Mucosa of descending colon (tissue), 3 donors: Measurements from ENCODE around the gene DICER1. TPM values are rescaled to one million over a fixed set of nuclear protein-coding genes. Genes with fewer than 3 reads are reported as not detected.

Experiments
- ATAC-seq: fragments of 200-7000 bp; cut with Tn5 transposase; one replicate; pipeline ENCODE4 v1.9.1; 2020; ENCODE audit warnings: mild to moderate bottlenecking, moderate library complexity
- DNase-seq, 3 donors: peaks; one replicate each; pipeline ENCODE4 v3.0.0-alpha.2; 2020
- H3K36me3 ChIP-seq: fragments of 200-600 bp; one replicate; pipeline ENCODE4 v1.8.0; 2021; ENCODE audit warnings: low read depth, mild to moderate bottlenecking
- H3K4me1 ChIP-seq: fragments of 200-600 bp; one replicate; pipeline ENCODE4 v1.8.0; 2021; ENCODE audit warnings: low read depth, mild to moderate bottlenecking
- H3K4me3 ChIP-seq: fragments of 200-600 bp; one replicate; pipeline ENCODE4 v1.8.0; 2021; ENCODE audit warnings: mild to moderate bottlenecking
- H3K9me3 ChIP-seq: fragments of 200-600 bp; one replicate; pipeline ENCODE4 v1.8.0; 2021; ENCODE audit warnings: mild to moderate bottlenecking
- intact Hi-C, 2 donors: fragments of 100-400 bp; cut with DNase I in 1 of 2; cut with micrococcal nuclease in 1 of 2; formaldehyde crosslinking; loops; one replicate each; pipeline versions ENCODE4 v1.11.0 to v1.11.1; 2022; cut with DNase I, micrococcal nuclease
- total RNA-seq, 3 donors: library from RNA; stranded (reverse); fragmentation: NEBNext Ultra II Directional in 2 of 3; extraction: Animal tissue kit (Norgen Biotek cat#: 25700) in 2 of 3; gene quantifications; one replicate each; pipeline versions ENCODE4 v1.2.1 to v1.2.4, GENCODE V29; 2021 to 2023
- TF ChIP-seq, protein P1 (sequence below): fragments of 200-600 bp; IDR thresholded peaks from one replicate; pipeline ENCODE4 v1.8.0; 2022; ENCODE audit warnings: antibody characterized with exemption, mild to moderate bottlenecking
- donor health status: DM: no; HTN: no; CAD: no; lungs with moderate emphysema.
- donor health status: DM: no; HTN: no; CAD: no.
- donor health status: DM: no; HTN: yes; CAD: no.

The DICER1 gene
- total RNA-seq, 3 donors from 2014 or later, result 61.6 to 72.1 (median 65.9) TPM

DNA sequence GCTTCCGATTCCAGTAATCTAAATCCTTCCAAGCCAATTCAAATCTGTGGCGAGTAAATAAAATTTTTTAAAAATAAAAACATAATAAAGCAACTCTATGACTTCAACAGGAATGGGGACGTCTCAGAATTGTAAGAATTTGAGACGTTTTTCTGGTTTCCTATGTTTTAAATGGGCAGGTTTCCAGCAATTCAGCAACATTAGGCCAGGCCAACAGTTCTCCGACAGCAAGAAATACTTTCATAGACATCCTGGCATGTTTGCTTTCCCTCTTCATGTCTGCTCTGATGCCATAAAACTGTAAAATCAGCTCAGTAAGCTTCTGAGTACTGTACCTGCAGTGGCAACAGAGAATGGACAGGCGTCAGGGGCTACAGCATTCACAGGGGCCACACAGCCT, 35.8 kb upstream of the DICER1 start:
- no peak for ATAC-seq
- H3K9me3 ChIP-seq, result no peaks in the 10 kb centered on the region

DNA sequence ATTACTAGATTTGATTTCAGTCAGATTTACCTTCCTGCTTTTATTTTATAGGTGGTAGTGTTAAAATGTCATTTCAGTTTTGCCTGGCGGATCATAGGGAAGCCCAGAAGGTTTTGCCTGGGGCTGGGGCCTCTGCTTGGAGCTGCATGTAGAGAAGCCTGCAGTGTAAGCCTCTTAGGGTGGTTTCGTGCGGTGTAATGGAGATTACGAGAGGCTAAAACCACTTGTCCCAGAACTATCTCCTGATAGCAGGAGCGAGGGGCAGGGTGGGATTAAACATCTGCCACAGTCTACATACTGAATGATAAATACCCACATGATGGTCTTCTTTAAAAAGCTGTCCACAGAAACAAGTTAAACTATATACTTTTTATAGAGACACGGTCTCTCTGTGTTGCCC, 35.0 kb upstream of the DICER1 start:
- Histone ChIP-seq H3K4me3 (no peak overlapping the region), H3K9me3 (no peaks in the 10 kb centered on the region), H3K36me3 (no peaks in the 10 kb centered on the region), H3K4me1 (no peaks in the 10 kb centered on the region)
- intact Hi-C loops, result no loop called here
- ATAC-seq (no peak), DNase-seq (no peak)
- TF ChIP-seq, protein P1, sequence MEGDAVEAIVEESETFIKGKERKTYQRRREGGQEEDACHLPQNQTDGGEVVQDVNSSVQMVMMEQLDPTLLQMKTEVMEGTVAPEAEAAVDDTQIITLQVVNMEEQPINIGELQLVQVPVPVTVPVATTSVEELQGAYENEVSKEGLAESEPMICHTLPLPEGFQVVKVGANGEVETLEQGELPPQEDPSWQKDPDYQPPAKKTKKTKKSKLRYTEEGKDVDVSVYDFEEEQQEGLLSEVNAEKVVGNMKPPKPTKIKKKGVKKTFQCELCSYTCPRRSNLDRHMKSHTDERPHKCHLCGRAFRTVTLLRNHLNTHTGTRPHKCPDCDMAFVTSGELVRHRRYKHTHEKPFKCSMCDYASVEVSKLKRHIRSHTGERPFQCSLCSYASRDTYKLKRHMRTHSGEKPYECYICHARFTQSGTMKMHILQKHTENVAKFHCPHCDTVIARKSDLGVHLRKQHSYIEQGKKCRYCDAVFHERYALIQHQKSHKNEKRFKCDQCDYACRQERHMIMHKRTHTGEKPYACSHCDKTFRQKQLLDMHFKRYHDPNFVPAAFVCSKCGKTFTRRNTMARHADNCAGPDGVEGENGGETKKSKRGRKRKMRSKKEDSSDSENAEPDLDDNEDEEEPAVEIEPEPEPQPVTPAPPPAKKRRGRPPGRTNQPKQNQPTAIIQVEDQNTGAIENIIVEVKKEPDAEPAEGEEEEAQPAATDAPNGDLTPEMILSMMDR, result no peak

More for the DNA sequence above, 35.8 kb upstream of the DICER1 start:
- no peak overlapping the region for H3K4me3 ChIP-seq
- TF ChIP-seq, protein P1, result no peak
- H3K4me1 ChIP-seq, result no peaks in the 10 kb centered on the region
- no peaks in the 10 kb centered on the region for H3K36me3 ChIP-seq
- DNase-seq, result no peak
- intact Hi-C loops, result no loop called here

DNA sequence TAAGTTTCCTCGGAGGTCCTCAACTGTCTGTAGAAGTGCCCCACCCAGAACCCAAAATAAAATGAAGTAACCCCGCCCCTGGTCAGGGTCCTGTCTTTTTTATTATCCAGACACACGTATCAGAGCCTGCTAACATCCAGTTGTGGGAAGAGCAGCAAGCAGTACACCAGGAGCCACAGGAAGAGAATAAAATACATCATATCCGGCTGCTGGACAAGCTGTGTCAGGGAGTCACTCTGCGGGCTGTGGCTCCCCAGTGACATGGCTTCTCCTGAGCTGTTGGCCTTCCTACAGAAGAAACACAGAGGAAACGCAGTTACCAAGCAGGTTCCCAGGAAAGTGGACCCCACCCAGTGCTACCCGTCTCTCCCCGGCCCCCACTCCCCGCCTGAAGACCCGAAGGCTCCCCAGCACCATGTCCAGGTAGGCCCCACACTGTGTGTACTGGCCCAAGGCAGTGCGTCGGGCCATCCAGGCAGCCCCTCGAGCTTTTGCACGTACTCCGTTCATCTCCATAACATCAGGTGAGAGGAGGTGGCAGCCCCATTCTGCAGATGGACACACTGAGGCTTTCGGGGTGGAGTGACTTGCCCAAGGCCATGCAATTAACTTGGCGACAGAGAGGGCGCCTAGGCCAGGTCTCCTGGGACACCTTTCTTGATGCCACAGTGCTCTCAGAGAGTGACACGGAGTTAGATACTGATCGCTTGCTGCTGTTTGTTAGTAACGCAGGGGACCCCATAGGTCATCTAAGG, 34.3 kb upstream of the DICER1 start:
- ATAC-seq (no peak), DNase-seq (no peak)
- Histone ChIP-seq H3K9me3 (no peaks in the 10 kb centered on the region), H3K4me1 (no peaks in the 10 kb centered on the region), H3K4me3 (no peak overlapping the region), H3K36me3 (no peaks in the 10 kb centered on the region)
- intact Hi-C loops, result no loop called here
- TF ChIP-seq, protein P1, result no peak

DNA sequence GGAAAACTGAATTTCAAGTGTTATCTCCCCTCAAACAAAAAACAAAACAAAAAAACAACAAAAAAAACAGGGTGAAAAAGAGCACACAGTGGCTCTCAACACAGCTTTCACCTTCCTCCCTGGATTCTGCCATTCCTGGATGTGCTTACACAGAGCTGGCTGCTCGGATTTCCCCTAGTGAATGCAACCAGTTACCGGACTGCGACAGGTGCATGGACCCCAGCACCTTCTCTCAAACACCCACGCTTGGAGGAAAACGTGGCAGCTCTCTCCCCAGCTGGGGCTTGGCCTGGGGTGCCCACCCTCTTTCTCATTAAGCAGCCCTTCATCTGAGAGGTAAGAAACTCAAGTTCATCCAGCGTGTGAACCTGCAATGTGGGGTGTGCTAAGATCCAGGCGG, 33.5 kb upstream of the DICER1 start:
- H3K4me3 ChIP-seq, result no peak overlapping the region
- DNase-seq (no peak), ATAC-seq (no peak)
- H3K9me3 ChIP-seq, result no peaks in the 10 kb centered on the region
- TF ChIP-seq, protein P1, result no peak
- no peaks in the 10 kb centered on the region for H3K4me1 ChIP-seq
- H3K36me3 ChIP-seq, result no peaks in the 10 kb centered on the region
- intact Hi-C loops, result no loop called here

DNA sequence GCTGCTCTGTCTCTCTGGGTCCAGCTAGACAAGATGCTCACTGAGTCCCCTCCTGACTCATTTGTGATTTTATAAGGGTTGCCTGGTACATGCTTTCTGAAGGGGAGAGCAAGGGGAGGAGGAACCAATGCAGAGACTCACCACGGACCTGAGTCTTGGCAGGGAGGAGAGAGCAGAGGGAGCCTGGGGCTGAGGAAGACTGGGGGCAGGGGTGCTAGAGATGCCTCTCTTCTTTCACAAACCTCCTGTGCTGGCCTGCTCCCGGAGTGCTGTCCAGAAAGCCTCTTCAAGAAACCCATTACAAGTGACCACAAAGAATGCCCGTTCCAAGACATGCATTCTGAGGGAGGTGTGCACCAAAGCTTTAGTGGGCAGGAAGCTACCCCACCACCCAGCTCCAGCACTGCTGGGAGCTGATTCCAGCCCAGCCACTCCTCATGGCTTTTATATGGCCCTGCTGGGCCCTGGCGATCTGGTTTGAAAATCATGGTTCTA, 33.1 kb upstream of the DICER1 start:
- ATAC-seq, result no peak
- no peaks in the 10 kb centered on the region for H3K36me3 ChIP-seq
- H3K4me1 ChIP-seq, result peaks cover 4% of the 10 kb centered on the region
- H3K9me3 ChIP-seq, result no peaks in the 10 kb centered on the region
- H3K4me3 ChIP-seq, result no peak overlapping the region
- intact Hi-C loops, result no loop called here
- TF ChIP-seq, protein P1, result no peak
- DNase-seq, result no peak
